Measurements from ENCODE around the gene SLC6A9. TPM values are rescaled to one million over a fixed set of nuclear protein-coding genes. Genes with fewer than 3 reads are reported as not detected.
A peak's percentile ranks its signal among the peaks of the same experiment; 100 is the strongest.

SLC6A9 gene
- total and polyA plus RNA-seq, 8 donors, result 1.1 to 40.8 (median 2.3) TPM; not detected in 1

GRCh38 chr1:44043176-44044070 is 12.2 kb upstream of the SLC6A9 start:
- intact Hi-C loops (cut with DNase I; ENCODE audit: low total_unique reads), result no loop called here
- H3K27ac ChIP-seq, result peak overlapping the region in 1 of 5 donors; percentile 34
- 65 to 69% (median 68%) methylated on average over 13 to 16 of the region's 16 CpGs for WGBS, 5 donors

DNA sequence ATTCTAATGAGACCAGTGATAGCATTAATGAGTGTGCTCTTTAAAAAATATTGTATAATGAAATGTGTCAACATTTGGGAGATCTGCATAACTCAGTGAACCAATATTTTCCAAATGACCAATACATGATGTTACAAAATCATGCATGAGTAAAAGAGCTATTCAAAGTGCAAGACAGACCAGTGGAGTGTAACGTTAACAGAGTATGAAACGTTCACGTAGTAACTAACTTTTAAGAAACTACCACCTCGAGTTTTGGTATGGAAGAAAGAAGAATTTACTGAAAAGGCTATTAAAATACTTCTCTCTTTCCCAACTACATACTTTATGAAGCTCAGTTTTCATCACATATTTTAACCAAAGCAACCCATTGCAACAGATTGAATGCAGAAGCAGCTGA is 9.6 kb upstream of the SLC6A9 start:
- WGBS, 5 donors, result 68 to 81% (median 70%) methylated on average over 4 of the region's 4 CpGs
- no peak for DNase-seq
- peaks cover 0 to 8% (median 0%) of the 10 kb centered on the region in 3 donors for H3K27me3 ChIP-seq
- TF ChIP-seq POLR2AphosphoS5 (IDR thresholded peaks at IDR 0.05) (no peak), EP300 (IDR thresholded peaks at IDR 0.05) (no peak), POLR2A (IDR thresholded peaks at IDR 0.05) (no peak)
- TF ChIP-seq, protein P1, sequence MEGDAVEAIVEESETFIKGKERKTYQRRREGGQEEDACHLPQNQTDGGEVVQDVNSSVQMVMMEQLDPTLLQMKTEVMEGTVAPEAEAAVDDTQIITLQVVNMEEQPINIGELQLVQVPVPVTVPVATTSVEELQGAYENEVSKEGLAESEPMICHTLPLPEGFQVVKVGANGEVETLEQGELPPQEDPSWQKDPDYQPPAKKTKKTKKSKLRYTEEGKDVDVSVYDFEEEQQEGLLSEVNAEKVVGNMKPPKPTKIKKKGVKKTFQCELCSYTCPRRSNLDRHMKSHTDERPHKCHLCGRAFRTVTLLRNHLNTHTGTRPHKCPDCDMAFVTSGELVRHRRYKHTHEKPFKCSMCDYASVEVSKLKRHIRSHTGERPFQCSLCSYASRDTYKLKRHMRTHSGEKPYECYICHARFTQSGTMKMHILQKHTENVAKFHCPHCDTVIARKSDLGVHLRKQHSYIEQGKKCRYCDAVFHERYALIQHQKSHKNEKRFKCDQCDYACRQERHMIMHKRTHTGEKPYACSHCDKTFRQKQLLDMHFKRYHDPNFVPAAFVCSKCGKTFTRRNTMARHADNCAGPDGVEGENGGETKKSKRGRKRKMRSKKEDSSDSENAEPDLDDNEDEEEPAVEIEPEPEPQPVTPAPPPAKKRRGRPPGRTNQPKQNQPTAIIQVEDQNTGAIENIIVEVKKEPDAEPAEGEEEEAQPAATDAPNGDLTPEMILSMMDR (IDR thresholded peaks at IDR 0.05), result no peak
- no peaks in the 10 kb centered on the region for H3K9me3 ChIP-seq
- no peak overlapping the region for H3K4me3 ChIP-seq
- H3K36me3 ChIP-seq, result no peaks in the 10 kb centered on the region
- no peak overlapping the region for H3K27ac ChIP-seq
- intact Hi-C loops (cut with DNase I; ENCODE audit: low total_unique reads), result no loop called here
- H3K4me1 ChIP-seq, result peaks cover 6 to 15% (median 10%) of the 10 kb centered on the region in 4 donors

More at GRCh38 chr1:44043176-44044070, 12.2 kb upstream of the SLC6A9 start:
- no peaks in the 10 kb centered on the region for H3K36me3 ChIP-seq
- peaks cover 0 to 10% (median 8%) of the 10 kb centered on the region in 4 donors for H3K4me1 ChIP-seq
- H3K4me3 ChIP-seq, result no peak overlapping the region
- TF ChIP-seq POLR2A (IDR thresholded peaks at IDR 0.05), result no peak
- DNase-seq, result no peak
- H3K9me3 ChIP-seq, result no peaks in the 10 kb centered on the region
- H3K27me3 ChIP-seq, result peaks cover 0 to 8% (median 0%) of the 10 kb centered on the region in 3 donors

- intact Hi-C loops (cut with DNase I; ENCODE audit: low total_unique reads), result no loop called here
- TF ChIP-seq, protein P1 (IDR thresholded peaks at IDR 0.05), result no peak
- TF ChIP-seq EP300 (IDR thresholded peaks at IDR 0.05) (no peak), POLR2A (IDR thresholded peaks at IDR 0.05) (no peak), POLR2AphosphoS5 (IDR thresholded peaks at IDR 0.05) (no peak)
Measured at GRCh38 chr1:44040418-44040817, 9.2 kb upstream of the SLC6A9 start.

DNA sequence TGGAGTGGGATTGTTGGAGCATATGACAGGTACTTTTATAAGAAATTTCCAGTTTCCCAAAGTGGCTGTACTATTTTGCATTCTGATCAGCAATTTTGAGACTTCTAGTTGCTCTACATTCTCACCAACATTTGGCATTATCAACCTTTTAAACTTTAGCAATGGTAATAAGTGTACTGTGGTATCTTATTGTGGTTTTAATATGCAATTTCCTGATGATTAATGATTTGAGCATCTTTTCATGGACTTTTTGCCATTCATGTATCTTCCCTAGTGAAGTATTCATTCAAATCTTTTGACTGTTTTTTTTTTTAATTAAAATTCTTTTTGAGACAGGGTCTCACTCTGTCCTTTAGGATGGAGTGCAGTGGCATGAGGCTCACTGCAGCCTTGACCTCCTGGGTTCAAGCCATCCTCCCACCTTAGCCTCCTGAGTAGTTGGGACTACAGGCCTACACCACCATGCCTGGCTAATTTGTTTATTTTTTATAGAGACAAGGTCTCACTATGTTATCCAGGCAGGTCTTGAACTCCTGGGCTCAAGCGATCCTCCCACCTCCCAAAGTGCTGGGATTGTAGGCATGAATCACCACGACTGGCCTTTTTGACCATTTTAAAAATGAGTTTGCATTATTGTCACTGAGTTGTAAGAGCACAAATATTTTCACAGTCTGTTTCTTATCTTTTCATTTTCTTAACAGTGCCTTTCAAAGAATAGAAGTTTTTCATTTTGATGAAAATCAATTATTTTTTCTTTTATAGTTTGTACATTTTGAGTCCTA is 7.8 kb upstream of the SLC6A9 start:
- 58 to 76% (median 65%) methylated on average over 2 of the region's 2 CpGs for WGBS, 5 donors
- peaks cover 9 to 31% (median 18%) of the 10 kb centered on the region in 4 donors for H3K4me1 ChIP-seq
- H3K27ac ChIP-seq, result no peak overlapping the region
- DNase-seq, result no peak
- H3K36me3 ChIP-seq, result no peaks in the 10 kb centered on the region
- no peak for TF ChIP-seq POLR2AphosphoS5 (IDR thresholded peaks at IDR 0.05)
- no peak for TF ChIP-seq POLR2A (IDR thresholded peaks at IDR 0.05)
- TF ChIP-seq, protein P1 (IDR thresholded peaks at IDR 0.05), result no peak
- TF ChIP-seq EP300 (IDR thresholded peaks at IDR 0.05), result no peak
- no peaks in the 10 kb centered on the region for H3K9me3 ChIP-seq
- intact Hi-C loops (cut with DNase I; ENCODE audit: low total_unique reads), result no loop called here
- H3K27me3 ChIP-seq, result peaks cover 0 to 8% (median 0%) of the 10 kb centered on the region in 3 donors
- H3K4me3 ChIP-seq, result no peak overlapping the region

More at GRCh38 chr1:44040418-44040817, 9.2 kb upstream of the SLC6A9 start:
- Histone ChIP-seq H3K27ac (no peak overlapping the region), H3K27me3 (peaks cover 0 to 8% (median 0%) of the 10 kb centered on the region in 3 donors), H3K4me3 (no peak overlapping the region), H3K36me3 (no peaks in the 10 kb centered on the region), H3K4me1 (peaks cover 9 to 19% (median 14%) of the 10 kb centered on the region in 4 donors), H3K9me3 (no peaks in the 10 kb centered on the region)
- 66 to 84% (median 74%) methylated on average over 2 of the region's 2 CpGs for WGBS, 5 donors
- DNase-seq, result no peak
